Adipocyte (in vitro differentiated cells): ENCODE data around the gene ONECUT3.
A peak's percentile ranks its signal among the peaks of the same experiment; 100 is the strongest.

ENCODE experiments used
- DNase-seq: peaks from one replicate; pipeline ENCODE4 v3.0.0-alpha.2; 2015; ENCODE audit warnings: low read depth
- H3K27me3 ChIP-seq: replicated peaks from 2 replicates; pipeline ENCODE4 v1.7.0; 2013; ENCODE audit warnings: mild to moderate bottlenecking, low read length, moderate library complexity; ENCODE audit not compliant: control insufficient read depth, insufficient read depth
- H3K36me3 ChIP-seq: 2 replicates; pipeline ENCODE4 v1.7.0; 2013; ENCODE audit warnings: low read length, mild to moderate bottlenecking, moderate library complexity; ENCODE audit not compliant: control insufficient read depth, insufficient read depth, severe bottlenecking
- H3K4me1 ChIP-seq: 2 replicates; pipeline ENCODE4 v1.7.0; 2013; ENCODE audit warnings: mild to moderate bottlenecking, low read length, moderate library complexity; ENCODE audit not compliant: control insufficient read depth, insufficient read depth
- H3K4me3 ChIP-seq: 2 replicates; pipeline ENCODE4 v1.7.0; 2013; ENCODE audit warnings: mild to moderate bottlenecking, low read length, moderate library complexity
- H3K9ac ChIP-seq: 2 replicates; pipeline ENCODE4 v1.7.0; 2013; ENCODE audit warnings: mild to moderate bottlenecking, low read length, moderate library complexity
- H3K9me3 ChIP-seq: 2 replicates; pipeline ENCODE4 v1.7.0; 2013; ENCODE audit warnings: mild to moderate bottlenecking, low read length, moderate library complexity; ENCODE audit not compliant: control insufficient read depth

Gene ONECUT3

GRCh38 chr19:1807695-1808394 lies 54.5 kb downstream of the ONECUT3 start:
- H3K9me3 ChIP-seq: peaks cover 2% of the 10 kb centered on the region
- H3K36me3 ChIP-seq: no peaks in the 10 kb centered on the region
- H3K9ac ChIP-seq: no peak overlapping the region
- DNase-seq: no peak
- peaks cover 6% of the 10 kb centered on the region for H3K4me1 ChIP-seq
- H3K4me3 ChIP-seq: no peak overlapping the region
- no peaks in the 10 kb centered on the region for H3K27me3 ChIP-seq

GRCh38 chr19:1808395-1808731 lies 55.1 kb downstream of the ONECUT3 start:
- Histone ChIP-seq H3K4me3 (no peak overlapping the region), H3K9ac (no peak overlapping the region), H3K36me3 (no peaks in the 10 kb centered on the region), H3K27me3 (no peaks in the 10 kb centered on the region), H3K4me1 (peaks cover 10% of the 10 kb centered on the region), H3K9me3 (peaks cover 2% of the 10 kb centered on the region)
- no peak for DNase-seq

GRCh38 chr19:1809678-1810077 lies 56.4 kb downstream of the ONECUT3 start:
- DNase-seq: no peak
- Histone ChIP-seq H3K36me3 (peaks cover 2% of the 10 kb centered on the region), H3K9ac (no peak overlapping the region), H3K9me3 (no peaks in the 10 kb centered on the region), H3K4me1 (peaks cover 10% of the 10 kb centered on the region), H3K27me3 (no peaks in the 10 kb centered on the region), H3K4me3 (no peak overlapping the region)

GRCh38 chr19:1810439-1811160 lies 57.3 kb downstream of the ONECUT3 start:
- peaks cover 7% of the 10 kb centered on the region for H3K36me3 ChIP-seq
- no peak overlapping the region for H3K9ac ChIP-seq
- no peaks in the 10 kb centered on the region for H3K9me3 ChIP-seq
- H3K4me3 ChIP-seq: no peak overlapping the region
- peaks cover 10% of the 10 kb centered on the region for H3K4me1 ChIP-seq
- no peak for DNase-seq
- H3K27me3 ChIP-seq: no peaks in the 10 kb centered on the region

- Histone ChIP-seq H3K36me3 (peaks cover 14% of the 10 kb centered on the region), H3K9me3 (no peaks in the 10 kb centered on the region), H3K4me3 (peak overlapping the region; percentile 64), H3K9ac (peak overlapping the region; percentile 34), H3K27me3 (no peaks in the 10 kb centered on the region), H3K4me1 (peaks cover 10% of the 10 kb centered on the region)
- DNase-seq: peak; percentile 52
Measured at GRCh38 chr19:1811472-1811894, 58.2 kb downstream of the ONECUT3 start.

- Histone ChIP-seq H3K9me3 (no peaks in the 10 kb centered on the region), H3K27me3 (no peaks in the 10 kb centered on the region), H3K36me3 (peaks cover 19% of the 10 kb centered on the region), H3K9ac (peak within 1 kb of the TSS; percentile 71), H3K4me3 (peak within 1 kb of the TSS; percentile 80), H3K4me1 (peaks cover 10% of the 10 kb centered on the region)
- no peak for DNase-seq
Measured at GRCh38 chr19:1811942-1812425, 58.7 kb downstream of the ONECUT3 start, which contains the start of gene ATP8B3. ATP8B3 (minus strand) TSS chr19:1812276; CDS start chr19:1811736, 540 bp downstream.

GRCh38 chr19:1812426-1813191 lies 59.3 kb downstream of the ONECUT3 start:
- DNase-seq: peak; percentile 93
- Histone ChIP-seq H3K4me1 (peaks cover 10% of the 10 kb centered on the region), H3K4me3 (peak overlapping the region; percentile 80)

GRCh38 chr19:1813192-1814182 lies 60.2 kb downstream of the ONECUT3 start:
- H3K9me3 ChIP-seq: no peaks in the 10 kb centered on the region
- peaks cover 10% of the 10 kb centered on the region for H3K4me1 ChIP-seq
- H3K4me3 ChIP-seq: peak overlapping the region; percentile 80
- peak overlapping the region; percentile 71 for H3K9ac ChIP-seq
- H3K36me3 ChIP-seq: peaks cover 33% of the 10 kb centered on the region
- DNase-seq: no peak
- no peaks in the 10 kb centered on the region for H3K27me3 ChIP-seq

More at GRCh38 chr19:1812426-1813191, 59.3 kb downstream of the ONECUT3 start:
- H3K36me3 ChIP-seq: peaks cover 24% of the 10 kb centered on the region
- no peaks in the 10 kb centered on the region for H3K27me3 ChIP-seq
- no peaks in the 10 kb centered on the region for H3K9me3 ChIP-seq
- peak overlapping the region; percentile 71 for H3K9ac ChIP-seq

GRCh38 chr19:1814391-1814790 lies 61.1 kb downstream of the ONECUT3 start:
- Histone ChIP-seq H3K9ac (no peak overlapping the region), H3K4me3 (no peak overlapping the region), H3K27me3 (no peaks in the 10 kb centered on the region), H3K9me3 (no peaks in the 10 kb centered on the region), H3K36me3 (peaks cover 37% of the 10 kb centered on the region), H3K4me1 (peaks cover 10% of the 10 kb centered on the region)
- DNase-seq: no peak

GRCh38 chr19:1814833-1815604 lies 61.7 kb downstream of the ONECUT3 start:
- H3K4me3 ChIP-seq: no peak overlapping the region
- H3K4me1 ChIP-seq: peaks cover 10% of the 10 kb centered on the region
- peaks cover 42% of the 10 kb centered on the region for H3K36me3 ChIP-seq
- no peak overlapping the region for H3K9ac ChIP-seq
- H3K27me3 ChIP-seq: no peaks in the 10 kb centered on the region
- no peaks in the 10 kb centered on the region for H3K9me3 ChIP-seq
- DNase-seq: no peak
